ENCODE measurements around the gene CFAP410. TPM values are rescaled to one million over a fixed set of nuclear protein-coding genes. Genes with fewer than 3 reads are reported as not detected.
"Not testable (repeated sequence)": the region's sequence is repeated elsewhere in the genome, so short reads cannot be mapped to it uniquely, and the experiment has no call there.

CFAP410 gene
- polyA plus RNA-seq, 3 donors from 2014 or later: 30.0 to 36.4 (median 31.6) TPM

GRCh38 chr21:44310628-44311507, 28.3 kb downstream of the CFAP410 start:
- Mint-ChIP-seq H3K36me3 (peaks cover 5 to 7% (median 6%) of the 10 kb centered on the region in 3 donors), H3K4me1 (peaks cover 0 to 4% of the 10 kb centered on the region in 2 donors), H3K27me3 (ENCODE audit: low read depth in 3 of 3) (peaks cover 1 to 3% (median 2%) of the 10 kb centered on the region in 3 donors), H3K4me3 (no peak overlapping the region), H3K27ac (peak overlapping the region in 2 of 6 donors; percentile 47 to 68), H3K9me3 (no peaks in the 10 kb centered on the region)
- no peak for DNase-seq

- Mint-ChIP-seq H3K27ac (peak overlapping the region in 1 of 6 donors; percentile 45), H3K9me3 (no peaks in the 10 kb centered on the region), H3K4me3 (no peak overlapping the region), H3K27me3 (ENCODE audit: low read depth in 3 of 3) (peaks cover 1 to 2% (median 2%) of the 10 kb centered on the region in 3 donors), H3K4me1 (peaks cover 17 to 19% of the 10 kb centered on the region in 2 donors), H3K36me3 (peaks cover 5 to 7% (median 6%) of the 10 kb centered on the region in 3 donors)
- no peak for DNase-seq
Observed at GRCh38 chr21:44306936-44307704, 32.1 kb downstream of the CFAP410 start.

GRCh38 chr21:44305691-44306090, 33.5 kb downstream of the CFAP410 start:
- Mint-ChIP-seq H3K36me3 (no peaks in the 10 kb centered on the region), H3K27me3 (ENCODE audit: low read depth in 3 of 3) (peaks cover 0 to 4% (median 1%) of the 10 kb centered on the region in 3 donors), H3K4me3 (no peak overlapping the region), H3K4me1 (peaks cover 18 to 30% of the 10 kb centered on the region in 2 donors), H3K27ac (no peak overlapping the region), H3K9me3 (no peaks in the 10 kb centered on the region)
- DNase-seq: no peak

- no peaks in the 10 kb centered on the region for H3K36me3 Mint-ChIP-seq
- peaks cover 0 to 4% (median 1%) of the 10 kb centered on the region in 3 donors for H3K27me3 Mint-ChIP-seq (ENCODE audit: low read depth in 3 of 3)
- peaks cover 18 to 30% of the 10 kb centered on the region in 2 donors for H3K4me1 Mint-ChIP-seq
- no peaks in the 10 kb centered on the region for H3K9me3 Mint-ChIP-seq
- H3K4me3 Mint-ChIP-seq: no peak overlapping the region
- DNase-seq: peak; percentile 22 to 30 (median 28)
- H3K27ac Mint-ChIP-seq: peak overlapping the region in 4 of 6 donors; percentile 50 to 78 (median 52)
Observed at GRCh38 chr21:44304877-44305293, 34.3 kb downstream of the CFAP410 start.

- no peaks in the 10 kb centered on the region for H3K36me3 Mint-ChIP-seq
- H3K4me3 Mint-ChIP-seq: no peak overlapping the region
- peaks cover 0 to 4% (median 4%) of the 10 kb centered on the region in 3 donors for H3K27me3 Mint-ChIP-seq (ENCODE audit: low read depth in 3 of 3)
- no peaks in the 10 kb centered on the region for H3K9me3 Mint-ChIP-seq
- no peak for DNase-seq
- H3K27ac Mint-ChIP-seq: no peak overlapping the region
- peaks cover 23 to 34% of the 10 kb centered on the region in 2 donors for H3K4me1 Mint-ChIP-seq
Observed at GRCh38 chr21:44304011-44304616, 35.1 kb downstream of the CFAP410 start.

GRCh38 chr21:44303490-44303981, 35.7 kb downstream of the CFAP410 start:
- H3K27me3 Mint-ChIP-seq (ENCODE audit: low read depth in 3 of 3): peaks cover 0 to 5% (median 4%) of the 10 kb centered on the region in 3 donors
- H3K9me3 Mint-ChIP-seq: no peaks in the 10 kb centered on the region
- peak overlapping the region in 2 of 6 donors; percentile 11 to 60 for H3K27ac Mint-ChIP-seq
- no peak for DNase-seq
- H3K4me3 Mint-ChIP-seq: peak overlapping the region in 4 of 5 donors; percentile 34 to 60 (median 46)
- H3K36me3 Mint-ChIP-seq: no peaks in the 10 kb centered on the region
- H3K4me1 Mint-ChIP-seq: peaks cover 28 to 36% of the 10 kb centered on the region in 2 donors

- peaks cover 36 to 42% of the 10 kb centered on the region in 2 donors for H3K4me1 Mint-ChIP-seq
- H3K27me3 Mint-ChIP-seq (ENCODE audit: low read depth in 3 of 3): peaks cover 0 to 10% (median 6%) of the 10 kb centered on the region in 3 donors
- H3K9me3 Mint-ChIP-seq, DNase-seq, H3K36me3 Mint-ChIP-seq: not testable (repeated sequence)
- peak overlapping the region in 1 of 6 donors; percentile 39 for H3K27ac Mint-ChIP-seq
- H3K4me3 Mint-ChIP-seq: peak overlapping the region in 2 of 5 donors; percentile 29 to 51
Observed at GRCh38 chr21:44302573-44303401, 36.4 kb downstream of the CFAP410 start.

- H3K27ac Mint-ChIP-seq: peak overlapping the region in 3 of 6 donors; percentile 7 to 36 (median 24)
Observed at GRCh38 chr21:44301961-44302406, 37.2 kb downstream of the CFAP410 start.

GRCh38 chr21:44301141-44301540, 38.0 kb downstream of the CFAP410 start:
- H3K36me3 Mint-ChIP-seq: no peaks in the 10 kb centered on the region
- DNase-seq: no peak
- H3K4me3 Mint-ChIP-seq: peak overlapping the region; percentile 61 to 75 (median 70)
- H3K27ac Mint-ChIP-seq: peak overlapping the region in 2 of 6 donors; percentile 16 to 31
- H3K4me1 Mint-ChIP-seq: peaks cover 39 to 43% of the 10 kb centered on the region in 2 donors
- no peaks in the 10 kb centered on the region for H3K9me3 Mint-ChIP-seq
- peaks cover 0 to 11% (median 6%) of the 10 kb centered on the region in 3 donors for H3K27me3 Mint-ChIP-seq (ENCODE audit: low read depth in 3 of 3)

More at GRCh38 chr21:44301961-44302406, 37.2 kb downstream of the CFAP410 start:
- Mint-ChIP-seq H3K9me3 (no peaks in the 10 kb centered on the region), H3K4me3 (peak overlapping the region; percentile 16 to 51 (median 29)), H3K36me3 (no peaks in the 10 kb centered on the region), H3K4me1 (peaks cover 39 to 44% of the 10 kb centered on the region in 2 donors), H3K27me3 (ENCODE audit: low read depth in 3 of 3) (peaks cover 0 to 11% (median 6%) of the 10 kb centered on the region in 3 donors)
- no peak for DNase-seq

GRCh38 chr21:44300262-44300959, 38.8 kb downstream of the CFAP410 start:
- peak overlapping the region; percentile 61 to 75 (median 70) for H3K4me3 Mint-ChIP-seq
- no peaks in the 10 kb centered on the region for H3K9me3 Mint-ChIP-seq
- DNase-seq: peak; percentile 56 to 61 (median 58)
- peaks cover 39 to 43% of the 10 kb centered on the region in 2 donors for H3K4me1 Mint-ChIP-seq
- no peaks in the 10 kb centered on the region for H3K36me3 Mint-ChIP-seq
- H3K27ac Mint-ChIP-seq: peak overlapping the region in 2 of 6 donors; percentile 30 to 62
- peaks cover 0 to 11% (median 6%) of the 10 kb centered on the region in 3 donors for H3K27me3 Mint-ChIP-seq (ENCODE audit: low read depth in 3 of 3)

- H3K27me3 Mint-ChIP-seq (ENCODE audit: low read depth in 3 of 3): peaks cover 0 to 9% (median 6%) of the 10 kb centered on the region in 3 donors
Observed at GRCh38 chr21:44299458-44300261, 39.5 kb downstream of the CFAP410 start, which contains the start of gene PFKL. TSS of gene PFKL (plus strand) at chr21:44300053. CDS start at chr21:44300106, 53 bp downstream.

More at GRCh38 chr21:44299458-44300261, 39.5 kb downstream of the CFAP410 start, which contains the start of gene PFKL:
- Mint-ChIP-seq H3K4me3 (peak within 1 kb of the TSS; percentile 84 to 87 (median 86)), H3K36me3 (no peaks in the 10 kb centered on the region), H3K9me3 (no peaks in the 10 kb centered on the region), H3K4me1 (peaks cover 34 to 39% of the 10 kb centered on the region in 2 donors), H3K27ac (peak within 1 kb of the TSS; percentile 74 to 90 (median 82))
- DNase-seq: peak; percentile 49 to 57 (median 55)

Data from immature natural killer cell (primary cell).